GM13976 (cell line): ENCODE results near the gene CDS2.
"Not testable (repeated sequence)": the region's sequence is repeated elsewhere in the genome, so short reads cannot be mapped to it uniquely, and the experiment has no call there.

ENCODE experiments used
- DNase-seq: peaks from one replicate; pipeline ENCODE4 v3.0.0; 2012; ENCODE audit warnings: low spot score
- in situ Hi-C: fragments of 300-500 bp; cut with MboI; formaldehyde crosslinking; loops from one replicate; pipeline ENCODE4 v1.12.0; 2022; ENCODE audit warnings: low sequenced_read_pairs, mixed read lengths, inconsistent platforms; ENCODE audit not compliant: unreplicated experiment
- TF ChIP-seq, protein P1 (sequence below): IDR thresholded peaks from 2 replicates; pipeline ENCODE4 v1.5.1; 2012; ENCODE audit warnings: borderline replicate concordance, mild to moderate bottlenecking; ENCODE audit not compliant: insufficient read depth; ENCODE audit errors: extremely low read depth, missing control alignments, control extremely low read depth

The CDS2 gene

GRCh38 chr20:5090191-5090590, 36.6 kb upstream of the CDS2 start:
- in situ Hi-C loops = no loop called here
- TF ChIP-seq, protein P1, sequence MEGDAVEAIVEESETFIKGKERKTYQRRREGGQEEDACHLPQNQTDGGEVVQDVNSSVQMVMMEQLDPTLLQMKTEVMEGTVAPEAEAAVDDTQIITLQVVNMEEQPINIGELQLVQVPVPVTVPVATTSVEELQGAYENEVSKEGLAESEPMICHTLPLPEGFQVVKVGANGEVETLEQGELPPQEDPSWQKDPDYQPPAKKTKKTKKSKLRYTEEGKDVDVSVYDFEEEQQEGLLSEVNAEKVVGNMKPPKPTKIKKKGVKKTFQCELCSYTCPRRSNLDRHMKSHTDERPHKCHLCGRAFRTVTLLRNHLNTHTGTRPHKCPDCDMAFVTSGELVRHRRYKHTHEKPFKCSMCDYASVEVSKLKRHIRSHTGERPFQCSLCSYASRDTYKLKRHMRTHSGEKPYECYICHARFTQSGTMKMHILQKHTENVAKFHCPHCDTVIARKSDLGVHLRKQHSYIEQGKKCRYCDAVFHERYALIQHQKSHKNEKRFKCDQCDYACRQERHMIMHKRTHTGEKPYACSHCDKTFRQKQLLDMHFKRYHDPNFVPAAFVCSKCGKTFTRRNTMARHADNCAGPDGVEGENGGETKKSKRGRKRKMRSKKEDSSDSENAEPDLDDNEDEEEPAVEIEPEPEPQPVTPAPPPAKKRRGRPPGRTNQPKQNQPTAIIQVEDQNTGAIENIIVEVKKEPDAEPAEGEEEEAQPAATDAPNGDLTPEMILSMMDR = no peak
- peak; percentile 55 for DNase-seq

GRCh38 chr20:5091902-5092301, 34.9 kb upstream of the CDS2 start:
- in situ Hi-C loops = no loop called here
- TF ChIP-seq, protein P1 = no peak
- DNase-seq = no peak

DNA sequence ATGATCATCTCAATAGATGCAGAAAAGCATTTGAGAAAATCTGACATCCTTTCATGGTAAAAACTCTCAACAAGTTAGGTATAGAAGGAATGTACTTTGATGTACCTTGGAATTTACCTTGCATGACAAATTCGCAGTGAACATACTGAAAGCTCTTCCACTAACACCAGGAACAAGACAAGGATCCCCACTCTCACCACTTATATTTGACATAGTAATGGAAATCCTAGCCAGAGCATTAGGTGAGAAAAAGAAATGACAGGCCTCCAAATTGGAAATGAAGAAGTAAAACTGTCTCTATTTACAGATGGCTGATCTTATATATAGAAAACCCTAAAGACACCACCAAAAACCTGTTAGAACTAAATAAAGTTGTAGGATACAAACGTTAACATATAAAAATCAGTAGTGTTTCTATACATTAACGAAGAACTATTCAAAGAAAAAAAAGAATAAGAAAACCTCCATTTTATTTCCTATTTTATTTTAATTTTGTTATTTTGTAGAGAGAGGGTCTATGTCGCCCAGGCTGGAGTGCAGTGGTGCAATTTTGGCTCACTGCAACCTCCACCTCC, 34.0 kb upstream of the CDS2 start:
- in situ Hi-C loops = no loop called here
- TF ChIP-seq, protein P1 = no peak
- DNase-seq = no peak

- TF ChIP-seq, protein P1 = no peak
- DNase-seq = no peak
- in situ Hi-C loops = no loop called here
Observed at GRCh38 chr20:5095454-5095853, 31.4 kb upstream of the CDS2 start.

- TF ChIP-seq, protein P1 = no peak
- DNase-seq = no peak
- in situ Hi-C loops = no loop called here
Observed at GRCh38 chr20:5095931-5096330, 30.9 kb upstream of the CDS2 start.

DNA sequence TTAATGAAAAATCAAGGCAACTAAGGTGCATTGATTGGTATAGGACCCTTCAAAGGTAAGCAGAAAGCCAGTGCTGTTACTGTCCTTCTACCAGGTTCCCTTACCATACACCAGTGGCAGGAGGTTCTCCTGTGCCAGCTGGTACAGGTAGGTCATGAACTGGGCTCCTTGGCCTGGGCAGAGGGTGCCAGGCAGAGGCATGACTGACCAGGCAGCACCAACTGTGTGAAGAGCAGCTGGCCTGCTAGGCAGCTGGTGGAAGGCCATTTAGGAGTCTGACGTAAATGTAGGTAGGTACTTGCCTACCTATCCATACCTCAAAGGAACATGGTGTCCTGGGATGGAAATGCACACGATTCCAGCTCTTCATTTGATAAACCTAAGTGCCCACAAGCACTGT, 30.3 kb upstream of the CDS2 start:
- TF ChIP-seq, protein P1 = no peak
- DNase-seq = no peak
- in situ Hi-C loops = no loop called here

GRCh38 chr20:5099009-5099408, 27.8 kb upstream of the CDS2 start:
- in situ Hi-C loops, DNase-seq: not testable (repeated sequence)

DNA sequence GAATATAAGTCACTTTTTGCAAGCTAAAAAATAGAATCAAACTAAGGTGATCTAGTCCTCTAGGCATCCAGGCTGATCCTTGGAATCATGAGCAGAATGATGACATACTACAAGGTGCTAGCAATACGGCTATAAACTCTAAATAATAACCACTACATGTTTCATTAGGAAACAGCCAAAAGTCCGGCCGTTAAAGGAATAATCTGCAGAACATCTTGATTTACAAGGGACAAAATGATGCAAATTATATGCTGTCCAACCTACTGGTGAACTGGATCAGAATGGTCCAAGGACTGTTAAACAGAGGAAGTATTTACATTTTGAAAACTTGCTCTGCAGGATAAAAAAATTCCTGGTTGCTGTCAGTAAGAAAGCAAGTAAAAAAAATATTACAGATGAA, 26.9 kb upstream of the CDS2 start:
- DNase-seq, in situ Hi-C loops: not testable (repeated sequence)
